ENCODE measurements around the gene XPO4.
"Not testable (repeated sequence)": the region's sequence is repeated elsewhere in the genome, so short reads cannot be mapped to it uniquely, and the experiment has no call there.

The XPO4 gene

DNA sequence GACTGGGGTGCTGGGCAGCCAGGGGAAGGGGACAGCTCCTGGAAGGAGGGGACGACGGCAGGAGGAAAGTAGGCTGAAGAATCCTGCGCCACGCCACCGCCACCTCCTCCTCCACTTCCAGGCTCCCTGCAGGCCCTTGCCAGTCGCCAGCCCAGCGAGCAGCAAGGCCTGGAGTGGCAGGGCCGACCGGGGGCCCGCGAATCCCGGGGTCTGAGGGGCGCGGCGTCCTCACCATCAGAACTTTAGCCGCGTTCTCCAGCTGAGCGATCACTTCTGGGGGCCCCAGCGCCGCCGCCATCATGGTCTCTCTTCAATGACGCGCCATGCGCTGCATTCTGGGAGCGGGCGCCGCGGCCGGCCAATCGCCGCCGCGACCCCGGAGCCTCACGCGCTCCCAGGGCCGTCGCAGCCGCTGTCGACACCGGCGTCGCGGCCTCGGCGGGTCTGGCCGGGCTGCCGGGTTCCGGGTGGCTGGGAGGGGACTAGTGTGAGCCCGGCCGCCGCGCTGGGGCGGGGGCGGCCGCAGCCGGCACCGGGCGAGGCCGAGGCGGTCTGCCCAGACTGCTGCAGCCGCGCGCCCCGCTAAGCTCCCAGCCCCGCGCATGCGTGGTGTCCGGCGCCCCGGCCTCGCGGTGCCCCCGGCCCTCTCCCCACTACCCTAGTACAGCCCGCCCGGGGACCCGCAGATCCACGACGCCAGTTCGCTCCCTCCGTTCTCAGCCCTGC, at the start of gene XPO4:
Gene XPO4 (minus strand): TSS at position 309 of the 726 bp plus-strand sequence. CDS start 8 bp downstream, at position 301.
- no peak for DNase-seq (ENCODE audit: low read depth)

DNA sequence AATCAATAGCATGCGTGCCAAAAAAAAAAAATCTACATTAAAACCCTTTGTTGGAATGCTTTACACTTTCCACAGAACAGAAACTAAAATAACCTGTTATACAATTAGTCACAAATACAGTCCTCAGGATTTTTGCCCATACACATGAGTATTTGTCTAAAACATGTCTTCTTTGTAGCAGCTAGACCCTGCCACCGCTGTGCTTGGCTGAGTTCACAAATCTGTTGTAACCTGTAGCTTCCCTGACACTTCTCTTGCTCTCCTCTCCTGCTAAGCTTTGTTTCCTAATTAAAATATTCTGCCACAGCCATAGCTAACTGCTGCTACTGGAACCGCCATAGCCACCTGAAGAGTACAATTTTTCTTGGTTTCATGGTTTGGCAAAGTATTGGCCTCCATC, 45.5 kb upstream of the XPO4 start:
- not testable (repeated sequence) for DNase-seq (ENCODE audit: low read depth)

DNA sequence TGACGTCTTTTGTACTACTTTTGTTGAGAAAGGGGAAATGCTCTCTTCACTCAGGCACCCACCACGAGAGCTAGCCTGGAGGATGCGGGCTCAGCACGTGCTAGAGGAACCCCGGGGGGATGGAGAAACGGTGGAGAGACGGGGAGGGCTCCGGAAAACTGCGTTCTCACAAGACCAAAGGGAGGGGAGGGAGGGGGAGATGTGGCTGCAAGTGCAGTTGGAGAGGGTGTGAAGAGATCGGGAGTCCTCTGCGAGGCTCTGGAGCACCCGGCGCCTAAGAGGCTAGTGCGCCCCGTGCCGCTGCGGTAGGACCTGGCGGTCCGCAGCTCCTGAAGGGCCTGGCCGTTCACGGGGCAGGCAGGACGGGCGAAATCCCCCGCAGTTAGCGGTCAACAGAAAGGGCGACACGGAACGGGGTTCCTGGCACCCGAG, 43.4 kb upstream of the XPO4 start:
- DNase-seq (ENCODE audit: low read depth): no peak

- DNase-seq (ENCODE audit: low read depth): no peak
Measured at GRCh38 chr13:20942938-20943559, 40.5 kb upstream of the XPO4 start.

DNA sequence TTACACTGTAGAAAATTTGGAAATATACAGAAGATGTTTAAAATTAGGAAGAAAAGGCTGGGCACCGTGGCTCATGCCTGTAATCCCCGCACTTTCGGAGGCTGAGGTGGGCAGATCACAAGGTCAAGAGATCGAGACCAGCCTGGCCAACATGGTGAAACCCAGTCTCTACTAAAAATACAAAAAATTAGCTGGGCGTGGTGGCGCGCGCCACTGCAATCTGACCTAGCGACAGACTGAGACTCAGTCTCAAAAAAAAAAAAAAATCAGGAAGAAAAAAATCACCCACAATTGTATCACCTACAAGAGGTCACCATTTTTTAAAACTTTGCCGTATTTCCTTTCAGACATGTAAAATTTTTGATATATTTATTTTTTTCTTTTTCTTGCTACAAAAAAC, 38.0 kb upstream of the XPO4 start:
- DNase-seq (ENCODE audit: low read depth): not testable (repeated sequence)

DNA sequence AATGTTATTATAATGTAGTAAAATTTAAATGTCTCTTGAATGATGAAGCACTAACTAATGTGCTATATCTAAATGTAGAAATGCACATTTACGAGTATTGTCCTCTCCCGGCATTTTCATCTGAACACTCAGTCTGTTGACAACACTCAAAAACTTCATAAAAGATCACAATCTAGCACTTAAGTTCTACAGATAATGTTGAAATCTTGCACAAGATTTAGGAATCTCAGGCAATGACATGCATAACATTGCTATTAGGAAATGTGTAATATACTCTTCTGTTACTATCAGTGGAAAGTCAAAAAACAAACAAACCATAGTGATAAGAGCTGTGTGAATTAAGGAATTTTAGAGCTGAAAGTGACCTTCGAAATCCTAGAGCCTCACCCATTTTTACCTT, 37.5 kb upstream of the XPO4 start:
- no peak for DNase-seq (ENCODE audit: low read depth)

GRCh38 chr13:20939662-20940061, 37.1 kb upstream of the XPO4 start:
- no peak for DNase-seq (ENCODE audit: low read depth)

GRCh38 chr13:20938302-20938701, 35.8 kb upstream of the XPO4 start:
- DNase-seq (ENCODE audit: low read depth): no peak

DNA sequence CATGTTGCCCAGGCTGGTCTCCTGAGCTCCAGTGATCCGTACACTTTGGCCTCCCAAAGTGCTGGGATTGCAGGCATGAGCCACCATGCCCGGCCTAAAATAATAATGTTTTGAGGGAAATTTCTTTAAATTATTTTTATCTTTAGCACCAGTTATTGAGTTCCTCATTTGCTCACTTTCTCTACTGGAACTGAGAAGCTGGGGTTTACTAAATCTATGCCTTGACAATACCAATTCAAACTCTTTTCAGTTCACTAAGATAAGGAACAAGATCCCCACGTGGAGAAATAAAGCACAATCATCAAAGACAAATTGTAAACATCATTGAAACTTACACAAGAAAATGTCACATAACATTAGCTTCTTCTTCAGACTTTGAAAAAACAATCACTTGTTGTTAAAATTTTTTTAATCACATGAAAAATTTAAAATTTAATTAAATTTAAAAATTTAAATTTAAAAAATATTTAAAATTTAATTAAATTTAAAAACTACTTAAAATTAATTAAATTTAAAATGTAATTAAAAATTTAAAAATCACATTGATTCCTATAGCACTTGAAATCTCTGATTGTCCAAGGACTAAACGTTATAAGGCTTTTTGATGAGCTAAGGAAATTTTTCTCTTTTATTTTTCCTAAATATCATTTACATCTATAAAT, 25.2 kb upstream of the XPO4 start:
- no peak for DNase-seq (ENCODE audit: low read depth)

DNA sequence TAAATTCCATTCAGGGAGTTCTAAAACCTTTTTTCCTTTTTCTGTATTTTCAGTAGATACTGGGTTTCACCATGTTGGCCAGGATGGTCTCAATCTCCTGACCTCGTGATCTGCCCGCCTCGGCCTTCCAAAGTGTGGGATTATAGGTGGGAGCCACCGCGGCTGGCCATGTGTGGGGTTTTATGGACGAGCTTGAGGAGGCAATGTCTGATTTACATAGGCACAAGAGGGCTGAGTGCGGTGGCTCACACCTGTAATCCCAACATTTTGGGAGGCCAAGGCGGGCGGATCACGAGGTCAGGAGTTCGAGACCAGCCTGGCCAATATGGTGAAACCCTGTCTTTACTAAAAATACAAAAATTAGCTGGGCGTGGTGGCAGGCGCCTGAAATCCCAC, 22.8 kb upstream of the XPO4 start:
- DNase-seq (ENCODE audit: low read depth): not testable (repeated sequence)

DNA sequence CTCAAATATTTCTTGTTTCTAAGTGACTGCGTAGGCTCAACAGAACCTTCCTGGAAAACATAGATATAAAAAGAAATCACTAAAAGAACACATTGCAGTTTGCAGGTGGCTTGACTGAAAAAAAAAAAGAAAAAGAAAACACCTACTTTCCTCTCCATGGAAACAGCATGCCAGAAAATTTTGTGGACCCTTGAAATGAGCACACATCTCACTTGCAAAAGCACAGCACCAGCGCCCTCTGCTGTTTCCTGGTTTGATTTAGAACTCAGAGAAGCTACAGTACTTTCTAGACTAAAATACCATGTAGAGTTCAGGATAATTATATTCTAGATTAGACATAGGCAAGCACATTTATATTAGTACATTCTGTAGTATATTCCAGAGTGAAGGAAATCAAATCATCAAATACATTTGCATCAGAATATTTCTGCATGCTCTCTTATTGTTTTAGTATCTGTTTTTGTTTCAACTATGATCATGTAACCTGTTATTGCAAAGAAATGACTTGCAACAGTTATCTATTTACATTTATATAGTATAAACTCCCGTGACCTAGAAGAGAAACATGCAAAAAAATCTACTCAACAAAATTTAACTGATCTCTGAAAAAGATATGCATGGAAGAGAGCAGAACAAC, 22.3 kb upstream of the XPO4 start:
- DNase-seq (ENCODE audit: low read depth): no peak

DNA sequence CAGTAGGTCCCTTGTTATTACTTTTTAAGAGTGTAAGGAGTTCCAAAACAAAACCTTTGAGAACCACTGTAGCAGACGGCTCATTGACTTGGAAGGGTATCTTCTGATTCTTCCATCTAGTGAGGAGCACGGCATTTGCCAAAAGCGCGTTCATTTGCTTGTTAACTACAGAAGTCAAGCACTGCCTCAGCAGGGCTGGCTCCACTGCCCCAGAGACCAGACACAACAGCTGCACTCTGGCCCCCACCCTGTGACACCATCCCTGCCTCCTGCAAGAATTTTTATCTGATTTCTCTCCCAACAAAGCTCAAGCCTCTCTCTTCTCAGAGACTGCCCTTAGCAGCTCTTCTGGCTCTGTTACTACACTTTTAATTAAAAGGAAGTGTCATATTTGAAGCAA, 20.7 kb upstream of the XPO4 start:
- no peak for DNase-seq (ENCODE audit: low read depth)

- no peak for DNase-seq (ENCODE audit: low read depth)
Measured at GRCh38 chr13:20921572-20921971, 19.0 kb upstream of the XPO4 start.

DNA sequence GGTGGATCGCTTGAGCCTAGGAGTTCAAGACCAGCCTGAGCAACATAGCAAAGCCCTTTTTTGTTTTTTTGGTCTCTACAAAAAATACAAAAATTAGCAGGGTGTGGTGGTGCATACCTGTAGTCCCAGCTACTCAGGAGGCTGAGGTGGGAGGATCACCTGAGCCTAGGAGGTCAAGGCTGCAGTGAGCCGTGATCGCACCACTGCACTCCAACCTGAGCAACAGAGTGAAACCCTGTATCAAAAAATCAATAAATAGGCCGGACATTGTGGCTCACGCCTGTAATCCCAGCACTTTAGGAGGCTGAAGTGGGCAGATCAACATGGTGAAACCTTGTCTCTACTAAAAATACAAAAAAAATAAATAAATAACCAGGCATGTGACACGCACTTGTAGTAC, 13.1 kb upstream of the XPO4 start:
- not testable (repeated sequence) for DNase-seq (ENCODE audit: low read depth)

DNA sequence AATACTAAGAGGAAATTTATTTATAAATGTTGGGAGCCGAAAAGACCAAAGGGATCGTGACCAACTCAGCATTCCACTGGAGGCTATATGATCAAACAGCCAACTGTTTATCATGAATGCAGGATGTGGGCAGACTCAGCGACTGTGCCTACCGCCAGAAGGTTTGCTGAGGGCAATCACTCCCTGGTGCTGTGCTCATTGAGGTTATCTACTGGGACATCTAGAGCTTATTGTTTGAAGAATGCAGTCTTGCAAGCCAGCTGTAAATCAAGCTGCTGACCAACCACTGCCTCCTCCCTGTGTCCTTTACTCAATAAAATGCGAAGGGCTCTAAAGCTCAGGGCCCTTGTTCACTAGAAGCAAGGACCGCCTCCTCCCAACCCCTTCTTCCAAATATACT, 8.5 kb upstream of the XPO4 start:
- DNase-seq (ENCODE audit: low read depth): no peak

DNA sequence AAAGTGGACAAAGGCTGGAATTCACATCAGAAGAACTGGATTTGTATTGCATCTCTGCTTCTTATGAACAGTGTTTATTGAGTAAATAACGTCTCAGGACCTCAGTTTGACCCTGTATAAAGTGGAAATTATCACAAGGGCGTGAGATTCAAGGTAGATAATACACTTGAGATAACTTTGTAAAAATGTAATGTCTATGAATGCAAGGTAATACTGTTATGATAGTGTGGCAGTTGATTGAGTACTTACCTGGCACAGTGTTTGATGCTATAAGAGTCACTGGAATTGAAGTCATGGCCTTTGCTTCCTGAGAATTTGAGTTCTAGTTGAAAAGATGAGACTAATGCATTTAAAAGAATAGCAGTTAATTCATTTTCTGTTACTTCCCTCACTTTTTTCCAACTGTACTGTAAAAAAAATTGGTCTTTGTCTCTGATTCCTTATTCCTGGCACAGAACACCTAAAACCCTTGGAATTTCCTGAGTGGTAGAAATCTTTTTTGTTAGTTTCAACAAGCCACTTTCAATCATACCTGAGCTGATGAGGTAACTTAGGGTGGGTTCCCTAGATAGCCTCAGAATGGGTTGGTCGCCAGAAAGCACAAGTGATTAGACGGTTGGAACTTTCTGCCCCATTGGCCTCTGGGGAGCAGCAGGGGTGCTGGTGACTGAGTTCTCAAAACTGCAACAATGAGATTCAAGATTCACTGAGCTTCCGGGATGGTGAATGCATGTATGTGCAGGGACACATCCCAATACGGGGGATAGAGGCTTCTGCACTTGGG, 6.4 kb upstream of the XPO4 start:
- no peak for DNase-seq (ENCODE audit: low read depth)

- DNase-seq (ENCODE audit: low read depth): no peak
Measured at GRCh38 chr13:20904908-20905307, 2.4 kb upstream of the XPO4 start.

DNA sequence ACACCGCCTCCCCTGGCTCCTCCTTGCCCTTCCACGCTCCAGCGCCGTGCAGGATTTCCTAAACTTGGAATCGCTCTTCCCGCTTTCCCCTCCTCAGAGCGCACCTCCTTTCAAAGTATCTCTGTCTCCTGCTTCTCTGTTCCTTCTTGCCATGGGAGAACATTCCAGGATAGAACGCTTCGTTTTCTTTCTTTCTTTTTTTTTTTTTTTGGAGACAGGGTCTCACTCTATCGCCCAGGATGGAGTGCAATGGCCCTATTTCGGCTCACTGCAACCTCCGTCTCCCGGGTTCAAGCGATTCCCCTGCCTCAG, 574 bp upstream of the XPO4 start:
- DNase-seq (ENCODE audit: low read depth): no peak

GRCh38 chr13:20901668-20902437, 693 bp downstream of the XPO4 start:
- no peak for DNase-seq (ENCODE audit: low read depth)

- DNase-seq (ENCODE audit: low read depth): no peak
Measured at GRCh38 chr13:20894245-20894644, 8.3 kb downstream of the XPO4 start.

DNA sequence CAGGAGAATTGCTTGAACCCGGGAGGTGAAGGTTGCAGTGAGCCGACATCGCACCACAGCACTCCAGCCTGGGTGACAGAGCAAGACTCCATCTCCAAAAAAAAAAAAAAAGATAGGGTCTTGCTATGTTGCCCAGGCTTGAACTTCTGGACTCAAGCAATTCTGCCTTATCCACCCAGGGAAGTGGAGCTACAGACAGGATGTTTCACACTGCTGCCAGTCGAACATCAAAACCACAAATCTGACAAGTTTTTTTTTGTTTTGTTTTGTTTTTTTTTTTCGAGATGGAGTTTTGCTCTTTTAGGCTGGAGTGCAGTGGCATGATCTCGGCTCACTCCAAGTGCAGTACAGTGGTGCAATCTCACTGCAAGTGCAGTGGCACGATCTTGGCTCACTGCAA, 10.8 kb downstream of the XPO4 start:
- no peak for DNase-seq (ENCODE audit: low read depth)
